HepG2 (cell line): ENCODE results near the gene SNX9. TPM values are rescaled to one million over a fixed set of nuclear protein-coding genes. Genes with fewer than 3 reads are reported as not detected.
A peak's percentile ranks its signal among the peaks of the same experiment; 100 is the strongest.

Experiments used
- GMEB2 ChIP-seq: IDR thresholded peaks from 2 replicates; pipeline ENCODE4 v1.6.1; 2016; ENCODE audit warnings: missing biosample characterization, missing genetic modification reagents, low read depth
- HIVEP1 ChIP-seq: sonication (generic); formaldehyde crosslinking; IDR thresholded peaks from 2 replicates; pipeline ENCODE4 v1.4.0; 2020; ENCODE audit warnings: mild to moderate bottlenecking, missing genetic modification reagents
- NAIF1 ChIP-seq: sonication (generic); formaldehyde crosslinking; IDR thresholded peaks from 2 replicates; pipeline ENCODE4 v1.5.0; 2020; ENCODE audit warnings: mild to moderate bottlenecking, missing genetic modification reagents, borderline replicate concordance
- PRMT3 ChIP-seq: sonication (generic); formaldehyde crosslinking; IDR thresholded peaks from 2 replicates; pipeline ENCODE4 v1.8.1; 2022; ENCODE audit warnings: low read depth, mild to moderate bottlenecking, moderate library complexity, missing genetic modification reagents, borderline replicate concordance
- REXO4 ChIP-seq: sonication (generic); formaldehyde crosslinking; IDR thresholded peaks from 2 replicates; pipeline ENCODE4 v1.8.0; 2022; ENCODE audit warnings: missing genetic modification reagents, mild to moderate bottlenecking, borderline replicate concordance
- U2AF1 ChIP-seq: fragments of 200-400 bp; formaldehyde crosslinking; optimal IDR thresholded peaks from 2 replicates; pipeline ENCODE3; 2017; ENCODE audit warnings: mild to moderate bottlenecking, low read depth, low read length
- ZBTB2 ChIP-seq: sonication (generic); formaldehyde crosslinking; IDR thresholded peaks from 2 replicates; pipeline ENCODE4 v1.8.0; 2022; ENCODE audit warnings: low read depth, missing genetic modification reagents
- ZFP37 ChIP-seq: sonication (generic); formaldehyde crosslinking; IDR thresholded peaks from 2 replicates; pipeline ENCODE4 v1.4.0; 2020; ENCODE audit warnings: missing genetic modification reagents, borderline replicate concordance
- ZFP62 ChIP-seq: sonication (generic); formaldehyde crosslinking; IDR thresholded peaks from 2 replicates; pipeline ENCODE4 v1.4.0; 2020; ENCODE audit warnings: missing genetic modification reagents
- ZNF263 ChIP-seq: sonication (generic); formaldehyde crosslinking; IDR thresholded peaks from 2 replicates; pipeline ENCODE4 v1.4.0; 2020; ENCODE audit warnings: missing genetic modification reagents
- ZNF34 ChIP-seq: sonication (generic); formaldehyde crosslinking; IDR thresholded peaks from 2 replicates; pipeline ENCODE4 v1.4.0; 2020; ENCODE audit warnings: mild to moderate bottlenecking, missing genetic modification reagents, borderline replicate concordance
- ZNF674 ChIP-seq: sonication (generic); formaldehyde crosslinking; IDR thresholded peaks from 2 replicates; pipeline ENCODE4 v1.5.0; 2020; ENCODE audit warnings: low read depth, mild to moderate bottlenecking, missing genetic modification reagents
- ZNF713 ChIP-seq: sonication (generic); formaldehyde crosslinking; IDR thresholded peaks from 2 replicates; pipeline ENCODE4 v1.4.0; 2020; ENCODE audit warnings: mild to moderate bottlenecking, missing genetic modification reagents
- polyA plus RNA-seq, 8 experiments: library from polyadenylated mRNA; depleted of rRNA in 3 of 8; stranded (reverse) in 7 of 8; unstranded in 1 of 8; fragments of >200 nt; fragmentation: Illumina TruSeq in 4 of 8; extraction: Trizol in 4 of 8; gene quantifications; 2 replicates each; pipeline versions ENCODE4 v1.2.1 to v1.2.3, GENCODE V29; 2011 to 2016; ENCODE audit warnings: low read depth in 4 of 8, missing spikeins in 1 of 8, mixed read lengths in 1 of 8; ENCODE audit not compliant: insufficient read depth in 1 of 8
- total RNA-seq, 5 experiments: library from RNA; depleted of rRNA; stranded (reverse); fragments of >200 nt; fragmentation: Illumina TruSeq; extraction: Trizol; gene quantifications; 2 replicates each; pipeline ENCODE4 v1.2.3, GENCODE V29; 2016; ENCODE audit warnings: low read depth in 1 of 5
- TF ChIP-seq, protein P1 (sequence below): IDR thresholded peaks from 2 replicates; pipeline ENCODE4 v1.6.1; 2016; ENCODE audit warnings: low read depth
- TF ChIP-seq, protein P2 (sequence below): sonication (generic); formaldehyde crosslinking; IDR thresholded peaks from 2 replicates; pipeline ENCODE4 v1.4.0; 2020; ENCODE audit warnings: mild to moderate bottlenecking, missing genetic modification reagents
- TF ChIP-seq, protein P3 (sequence below): sonication (generic); formaldehyde crosslinking; IDR thresholded peaks from 2 replicates; pipeline ENCODE4 v1.5.1; 2020; ENCODE audit warnings: mild to moderate bottlenecking, missing genetic modification reagents, borderline replicate concordance

SNX9 gene
- total and polyA plus RNA-seq, 2 of the 13 experiments (the other 11 are each of a cell fraction or from before 2014, with no cell fraction given): 21.9 to 36.0 TPM

GRCh38 chr6:157987788-157988699 lies 165.0 kb downstream of the SNX9 start (continued):
- TF ChIP-seq ZNF674 (no peak), ZNF713 (CRISPR knock-in tag) (no peak), ZBTB2 (CRISPR knock-in tag) (no peak), ZFP62 (CRISPR knock-in tag) (no peak), HIVEP1 (CRISPR knock-in tag) (no peak), ZNF263 (no peak), ZNF34 (CRISPR knock-in tag) (no peak), REXO4 (CRISPR knock-in tag) (0 out of 2 replicates have a peak, but pooled peaks have one; percentile 14), U2AF1 (no peak), ZFP37 (no peak), PRMT3 (CRISPR knock-in tag) (no peak), GMEB2 (CRISPR knock-in tag) (no peak), NAIF1 (no peak)
- TF ChIP-seq, protein P1, sequence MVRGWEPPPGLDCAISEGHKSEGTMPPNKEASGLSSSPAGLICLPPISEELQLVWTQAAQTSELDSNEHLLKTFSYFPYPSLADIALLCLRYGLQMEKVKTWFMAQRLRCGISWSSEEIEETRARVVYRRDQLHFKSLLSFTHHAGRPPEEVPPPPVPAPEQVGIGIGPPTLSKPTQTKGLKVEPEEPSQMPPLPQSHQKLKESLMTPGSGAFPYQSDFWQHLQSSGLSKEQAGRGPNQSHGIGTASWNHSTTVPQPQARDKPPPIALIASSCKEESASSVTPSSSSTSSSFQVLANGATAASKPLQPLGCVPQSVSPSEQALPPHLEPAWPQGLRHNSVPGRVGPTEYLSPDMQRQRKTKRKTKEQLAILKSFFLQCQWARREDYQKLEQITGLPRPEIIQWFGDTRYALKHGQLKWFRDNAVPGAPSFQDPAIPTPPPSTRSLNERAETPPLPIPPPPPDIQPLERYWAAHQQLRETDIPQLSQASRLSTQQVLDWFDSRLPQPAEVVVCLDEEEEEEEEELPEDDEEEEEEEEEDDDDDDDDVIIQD: no peak
- TF ChIP-seq, protein P2, sequence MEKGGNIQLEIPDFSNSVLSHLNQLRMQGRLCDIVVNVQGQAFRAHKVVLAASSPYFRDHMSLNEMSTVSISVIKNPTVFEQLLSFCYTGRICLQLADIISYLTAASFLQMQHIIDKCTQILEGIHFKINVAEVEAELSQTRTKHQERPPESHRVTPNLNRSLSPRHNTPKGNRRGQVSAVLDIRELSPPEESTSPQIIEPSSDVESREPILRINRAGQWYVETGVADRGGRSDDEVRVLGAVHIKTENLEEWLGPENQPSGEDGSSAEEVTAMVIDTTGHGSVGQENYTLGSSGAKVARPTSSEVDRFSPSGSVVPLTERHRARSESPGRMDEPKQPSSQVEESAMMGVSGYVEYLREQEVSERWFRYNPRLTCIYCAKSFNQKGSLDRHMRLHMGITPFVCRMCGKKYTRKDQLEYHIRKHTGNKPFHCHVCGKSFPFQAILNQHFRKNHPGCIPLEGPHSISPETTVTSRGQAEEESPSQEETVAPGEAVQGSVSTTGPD: no peak
- TF ChIP-seq, protein P3, sequence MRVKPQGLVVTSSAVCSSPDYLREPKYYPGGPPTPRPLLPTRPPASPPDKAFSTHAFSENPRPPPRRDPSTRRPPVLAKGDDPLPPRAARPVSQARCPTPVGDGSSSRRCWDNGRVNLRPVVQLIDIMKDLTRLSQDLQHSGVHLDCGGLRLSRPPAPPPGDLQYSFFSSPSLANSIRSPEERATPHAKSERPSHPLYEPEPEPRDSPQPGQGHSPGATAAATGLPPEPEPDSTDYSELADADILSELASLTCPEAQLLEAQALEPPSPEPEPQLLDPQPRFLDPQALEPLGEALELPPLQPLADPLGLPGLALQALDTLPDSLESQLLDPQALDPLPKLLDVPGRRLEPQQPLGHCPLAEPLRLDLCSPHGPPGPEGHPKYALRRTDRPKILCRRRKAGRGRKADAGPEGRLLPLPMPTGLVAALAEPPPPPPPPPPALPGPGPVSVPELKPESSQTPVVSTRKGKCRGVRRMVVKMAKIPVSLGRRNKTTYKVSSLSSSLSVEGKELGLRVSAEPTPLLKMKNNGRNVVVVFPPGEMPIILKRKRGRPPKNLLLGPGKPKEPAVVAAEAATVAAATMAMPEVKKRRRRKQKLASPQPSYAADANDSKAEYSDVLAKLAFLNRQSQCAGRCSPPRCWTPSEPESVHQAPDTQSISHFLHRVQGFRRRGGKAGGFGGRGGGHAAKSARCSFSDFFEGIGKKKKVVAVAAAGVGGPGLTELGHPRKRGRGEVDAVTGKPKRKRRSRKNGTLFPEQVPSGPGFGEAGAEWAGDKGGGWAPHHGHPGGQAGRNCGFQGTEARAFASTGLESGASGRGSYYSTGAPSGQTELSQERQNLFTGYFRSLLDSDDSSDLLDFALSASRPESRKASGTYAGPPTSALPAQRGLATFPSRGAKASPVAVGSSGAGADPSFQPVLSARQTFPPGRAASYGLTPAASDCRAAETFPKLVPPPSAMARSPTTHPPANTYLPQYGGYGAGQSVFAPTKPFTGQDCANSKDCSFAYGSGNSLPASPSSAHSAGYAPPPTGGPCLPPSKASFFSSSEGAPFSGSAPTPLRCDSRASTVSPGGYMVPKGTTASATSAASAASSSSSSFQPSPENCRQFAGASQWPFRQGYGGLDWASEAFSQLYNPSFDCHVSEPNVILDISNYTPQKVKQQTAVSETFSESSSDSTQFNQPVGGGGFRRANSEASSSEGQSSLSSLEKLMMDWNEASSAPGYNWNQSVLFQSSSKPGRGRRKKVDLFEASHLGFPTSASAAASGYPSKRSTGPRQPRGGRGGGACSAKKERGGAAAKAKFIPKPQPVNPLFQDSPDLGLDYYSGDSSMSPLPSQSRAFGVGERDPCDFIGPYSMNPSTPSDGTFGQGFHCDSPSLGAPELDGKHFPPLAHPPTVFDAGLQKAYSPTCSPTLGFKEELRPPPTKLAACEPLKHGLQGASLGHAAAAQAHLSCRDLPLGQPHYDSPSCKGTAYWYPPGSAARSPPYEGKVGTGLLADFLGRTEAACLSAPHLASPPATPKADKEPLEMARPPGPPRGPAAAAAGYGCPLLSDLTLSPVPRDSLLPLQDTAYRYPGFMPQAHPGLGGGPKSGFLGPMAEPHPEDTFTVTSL (CRISPR knock-in tag): no peak
